Activated CD4-positive, alpha-beta memory T cell treated with anti-CD3 and anti-CD28 coated beads, Interleukin-2, amount 10 ng/mL, durations not matched to agents 7 days and 5 days (primary cell): ENCODE data around the gene METTL25B. TPM values are rescaled to one million over a fixed set of nuclear protein-coding genes. Genes with fewer than 3 reads are reported as not detected.

Source experiments
- CTCF ChIA-PET: fragments of 350-600 bp; sonication (Branson Sonifier 250); formaldehyde crosslinking; loops from one replicate; lab custom pipeline; 2021; ENCODE audit warnings: antibody characterized with exemption, inconsistent platforms; lab: Charles Lee
- POLR2A ChIA-PET: fragments of 350-600 bp; sonication (Branson Sonifier 250); formaldehyde crosslinking; loops from one replicate; lab custom pipeline; 2021; ENCODE audit warnings: antibody characterized with exemption; lab: Charles Lee
- DNase-seq: peaks from one replicate; pipeline ENCODE4 v3.0.0-alpha.2; 2020
- H3K27ac Mint-ChIP-seq: one replicate; pipeline ENCODE4 v1.8.0; 2021; ENCODE audit warnings: mild to moderate bottlenecking, mixed read lengths
- H3K27me3 Mint-ChIP-seq: one replicate; pipeline ENCODE4 v1.8.0; 2021; ENCODE audit warnings: mixed read lengths
- H3K36me3 Mint-ChIP-seq: one replicate; pipeline ENCODE4 v1.8.0; 2021; ENCODE audit warnings: low read depth, mixed read lengths
- H3K4me1 Mint-ChIP-seq: one replicate; pipeline ENCODE4 v1.8.0; 2021; ENCODE audit warnings: mixed read lengths
- H3K4me3 Mint-ChIP-seq: one replicate; pipeline ENCODE4 v1.8.0; 2021; ENCODE audit warnings: mild to moderate bottlenecking, mixed read lengths
- H3K9me3 Mint-ChIP-seq: one replicate; pipeline ENCODE4 v1.8.0; 2021; ENCODE audit warnings: mixed read lengths
- total RNA-seq, 2 experiments: library from RNA; stranded (reverse); gene quantifications; one replicate each; pipeline ENCODE4 v1.2.3, GENCODE V29; 2021

The METTL25B gene
- total RNA-seq, result 10 to 100 TPM; 40.3 to 44.3 TPM

DNA sequence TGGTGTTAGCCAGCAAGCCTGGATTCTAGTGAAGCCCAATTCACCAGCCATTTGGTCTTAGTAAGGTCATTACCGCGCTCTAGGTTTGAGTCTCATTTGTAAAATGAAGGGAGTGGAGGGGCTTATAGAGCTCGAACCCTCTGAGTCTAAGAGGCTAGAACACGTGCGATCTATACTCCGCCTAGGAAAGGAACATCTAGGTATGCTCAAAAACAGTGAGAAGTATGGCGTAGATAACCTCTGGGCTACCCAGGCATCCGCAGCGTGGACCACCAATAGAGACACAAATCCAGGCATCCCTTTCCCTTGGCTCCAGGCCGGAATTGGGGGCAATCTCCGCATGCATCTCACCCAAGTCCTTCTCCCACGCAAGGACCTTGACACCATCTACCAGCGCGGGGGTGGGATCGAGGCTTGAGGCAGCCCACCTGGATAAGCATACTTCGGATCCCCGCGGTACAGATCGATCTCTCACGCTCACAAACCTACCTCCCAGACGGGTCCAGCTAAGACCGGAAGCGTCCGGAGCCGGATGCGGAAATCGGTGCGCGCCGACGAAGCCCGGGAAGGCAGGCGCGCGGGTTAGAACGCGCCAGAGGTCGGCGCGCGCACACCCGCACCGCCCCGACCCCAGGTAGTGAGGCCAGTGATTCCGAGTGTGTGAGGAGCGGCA, at the start of gene METTL25B:
METTL25B (plus strand) TSS at position 544 of the 673 bp plus-strand sequence. CDS start 636 bp downstream, outside the sequence.
- ChIA-PET CTCF (interaction anchor here (0.6 to 6.7 kb wide), 19 partner anchors 14 to 477 kb away, joined by 3 to 212 read pairs (median 27); partner anchors contain the start of genes CRABP2, HDGF, INSRR and MRPL24), POLR2A (interaction anchor here (0.6 to 8.9 kb wide), 28 partner anchors 9 to 271 kb away, joined by 3 to 150 read pairs (median 4); partner anchors contain the start of genes GPATCH4, HDGF, MRPL24 and NTRK1)
- Mint-ChIP-seq H3K4me3 (no peak within 1 kb of the TSS), H3K36me3 (peaks cover 41% of the 10 kb centered on the region), H3K27ac (no peak within 1 kb of the TSS), H3K27me3 (no peaks in the 10 kb centered on the region), H3K4me1 (peaks cover 32% of the 10 kb centered on the region), H3K9me3 (no peaks in the 10 kb centered on the region)
- peak; percentile 84 for DNase-seq

DNA sequence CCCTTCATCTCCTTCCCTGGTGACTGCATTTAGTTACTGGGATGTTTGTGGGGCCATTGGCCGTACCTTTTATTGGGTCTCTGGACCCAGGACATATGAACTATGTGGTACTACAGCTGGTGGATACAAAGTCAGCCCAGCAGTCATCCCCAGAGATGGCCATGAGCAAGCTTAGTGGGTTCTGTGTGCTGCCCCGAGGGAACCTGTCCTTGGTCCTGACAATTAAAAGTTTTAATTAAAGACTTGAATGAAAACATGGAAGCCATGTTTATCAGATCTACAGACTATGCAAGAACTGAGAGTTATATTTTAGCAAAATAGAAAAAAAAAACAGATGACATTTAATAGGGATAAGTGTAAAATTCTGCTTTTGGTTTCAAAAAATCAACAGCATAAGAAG, 48.2 kb upstream of the METTL25B start:
- POLR2A ChIA-PET, result no interaction called here

DNA sequence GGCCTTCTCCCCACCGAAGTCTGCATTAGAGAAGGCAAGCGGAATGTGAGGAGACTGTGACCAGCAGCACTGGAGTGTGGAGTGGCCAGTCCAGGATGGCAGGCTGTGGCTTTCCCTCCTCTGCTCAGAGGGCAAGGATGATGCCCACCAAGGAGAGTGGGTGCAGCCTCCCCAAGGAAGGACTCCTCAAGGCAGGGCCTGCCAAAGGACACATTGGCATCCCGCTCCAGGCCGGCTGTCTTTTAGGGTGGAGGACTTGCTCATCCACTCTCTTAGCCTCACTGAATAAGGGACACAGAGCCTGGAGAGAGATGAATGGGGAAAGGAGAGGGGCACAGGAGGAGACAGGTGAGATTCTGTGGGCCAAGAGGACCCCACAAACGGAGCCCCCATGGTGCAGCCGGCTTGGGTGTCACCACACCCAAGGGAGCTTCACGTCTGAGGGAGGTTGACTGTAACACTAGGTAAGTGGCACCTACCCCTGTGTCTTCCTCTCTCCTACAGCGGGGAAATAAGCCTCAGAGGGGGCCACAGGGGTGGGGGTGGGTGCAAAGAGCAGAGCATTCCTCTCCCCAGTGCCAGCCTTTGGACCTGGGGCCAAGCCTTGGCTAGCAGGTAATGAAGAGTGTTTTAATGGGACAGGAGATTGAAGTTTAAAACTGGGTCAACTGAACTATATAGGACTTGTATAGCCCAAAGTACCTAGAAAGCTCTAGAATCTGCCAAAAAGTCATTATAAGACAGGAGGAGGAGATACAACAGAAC, 46.9 kb upstream of the METTL25B start:
- H3K4me1 Mint-ChIP-seq, result peaks cover 34% of the 10 kb centered on the region
- H3K4me3 Mint-ChIP-seq, result no peak overlapping the region
- no peak overlapping the region for H3K27ac Mint-ChIP-seq
- CTCF ChIA-PET, result interaction anchor here (1.2 to 11.7 kb wide), 6 partner anchors 8 to 57 kb away, joined by 3 to 212 read pairs (median 26); partner anchors contain the start of genes ISG20L2 and METTL25B
- no peaks in the 10 kb centered on the region for H3K9me3 Mint-ChIP-seq
- H3K27me3 Mint-ChIP-seq, result peaks cover 51% of the 10 kb centered on the region
- no peak for DNase-seq
- H3K36me3 Mint-ChIP-seq, result no peaks in the 10 kb centered on the region
- POLR2A ChIA-PET, result interaction anchor here (0.9 kb wide), 1 partner anchor 8 kb away, joined by 3 read pairs; no protein-coding TSS in a partner anchor

More for the DNA sequence above, 48.2 kb upstream of the METTL25B start:
- H3K9me3 Mint-ChIP-seq, result no peaks in the 10 kb centered on the region
- H3K36me3 Mint-ChIP-seq, result no peaks in the 10 kb centered on the region
- H3K4me3 Mint-ChIP-seq, result no peak overlapping the region
- H3K27me3 Mint-ChIP-seq, result peaks cover 61% of the 10 kb centered on the region
- H3K27ac Mint-ChIP-seq, result no peak overlapping the region
- DNase-seq, result no peak
- peaks cover 34% of the 10 kb centered on the region for H3K4me1 Mint-ChIP-seq
- CTCF ChIA-PET, result interaction anchor here (0.6 to 10.7 kb wide), 7 partner anchors 10 to 248 kb away, joined by 3 to 139 read pairs (median 4); no protein-coding TSS in a partner anchor

- CTCF ChIA-PET, result interaction anchor here (1.1 to 11.7 kb wide), 5 partner anchors 8 to 62 kb away, joined by 3 to 212 read pairs (median 8); partner anchors contain the start of genes ISG20L2, METTL25B and MRPL24
- no peak overlapping the region for H3K4me3 Mint-ChIP-seq
- POLR2A ChIA-PET, result interaction anchor here (0.9 kb wide), 1 partner anchor 9 kb away, joined by 3 read pairs; no protein-coding TSS in a partner anchor
- H3K9me3 Mint-ChIP-seq, result no peaks in the 10 kb centered on the region
- H3K27ac Mint-ChIP-seq, result no peak overlapping the region
- H3K4me1 Mint-ChIP-seq, result peaks cover 31% of the 10 kb centered on the region
- DNase-seq, result no peak
- H3K27me3 Mint-ChIP-seq, result peaks cover 49% of the 10 kb centered on the region
- no peaks in the 10 kb centered on the region for H3K36me3 Mint-ChIP-seq
Measured at GRCh38 chr1:156682166-156682890, 45.9 kb upstream of the METTL25B start.

GRCh38 chr1:156684227-156684782, 44.0 kb upstream of the METTL25B start:
- POLR2A ChIA-PET, result interaction anchor here (0.7 to 1.7 kb wide), 4 partner anchors 22 to 67 kb away, joined by 3 to 9 read pairs (median 4); partner anchors contain the start of genes CRABP2, HDGF and METTL25B
- Mint-ChIP-seq H3K9me3 (no peaks in the 10 kb centered on the region), H3K4me1 (peaks cover 22% of the 10 kb centered on the region), H3K27me3 (peaks cover 43% of the 10 kb centered on the region), H3K4me3 (no peak overlapping the region), H3K36me3 (no peaks in the 10 kb centered on the region), H3K27ac (peak overlapping the region; percentile 40)
- CTCF ChIA-PET, result interaction anchor here (0.6 to 11.7 kb wide), 15 partner anchors 8 to 397 kb away, joined by 3 to 212 read pairs (median 5); partner anchors contain the start of genes CRABP2, ISG20L2, METTL25B and NTRK1
- peak; percentile 63 for DNase-seq

DNA sequence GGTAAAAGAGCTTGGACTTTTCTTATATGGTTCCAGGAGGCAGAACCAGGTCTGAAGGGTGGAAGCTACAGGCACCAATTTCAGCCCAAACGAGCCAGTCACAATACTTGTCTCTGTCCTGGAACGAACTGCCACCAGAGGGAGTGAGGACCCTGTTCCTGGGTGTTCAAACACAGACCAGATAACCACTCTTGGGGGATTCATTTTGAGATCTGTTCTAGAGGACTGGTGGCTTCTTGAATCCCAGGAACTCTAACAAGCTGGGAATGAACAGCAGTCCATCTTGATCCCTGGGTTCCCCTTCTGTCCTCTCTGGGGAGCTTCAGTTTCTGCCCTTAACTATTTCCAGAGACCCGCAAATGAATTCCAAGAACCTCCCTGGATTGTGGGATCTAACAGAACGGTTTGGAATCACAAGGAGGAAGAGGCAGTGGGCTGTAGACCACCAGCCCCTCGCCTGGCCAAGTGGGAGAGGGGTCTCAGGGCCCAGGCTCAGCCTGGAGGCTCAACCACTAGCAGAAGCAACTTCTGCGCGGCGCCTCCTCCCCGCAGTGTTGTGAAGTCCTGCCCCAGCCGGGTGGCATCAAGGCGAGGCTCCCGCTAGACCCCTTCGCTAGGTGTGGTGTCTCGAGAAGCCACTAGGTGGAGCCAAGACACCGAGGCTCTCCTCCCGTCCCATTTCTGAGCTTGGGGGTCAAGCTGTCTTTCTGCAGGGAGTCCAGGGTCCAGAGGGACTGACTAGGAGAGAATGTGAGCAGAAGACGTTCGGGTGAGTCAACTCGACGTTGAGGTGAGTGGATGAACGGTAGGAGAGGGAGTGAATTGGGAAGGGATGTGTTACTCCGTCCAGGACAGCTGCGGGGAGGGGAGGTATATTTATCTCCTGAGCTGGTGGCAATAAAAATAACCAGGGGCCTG, 39.0 kb upstream of the METTL25B start:
- peaks cover 21% of the 10 kb centered on the region for H3K4me1 Mint-ChIP-seq
- DNase-seq, result peak; percentile 76
- peaks cover 65% of the 10 kb centered on the region for H3K27me3 Mint-ChIP-seq
- POLR2A ChIA-PET, result interaction anchor here (0.7 to 3.9 kb wide), 9 partner anchors 13 to 119 kb away, joined by 3 to 32 read pairs (median 5); partner anchors contain the start of genes CRABP2, ISG20L2 and METTL25B
- H3K27ac Mint-ChIP-seq, result no peak overlapping the region
- no peaks in the 10 kb centered on the region for H3K36me3 Mint-ChIP-seq
- CTCF ChIA-PET, result interaction anchor here (0.5 to 11.7 kb wide), 45 partner anchors 7 to 270 kb away, joined by 3 to 212 read pairs (median 4); partner anchors contain the start of genes CRABP2, INSRR, ISG20L2 and METTL25B
- H3K4me3 Mint-ChIP-seq, result no peak overlapping the region
- no peaks in the 10 kb centered on the region for H3K9me3 Mint-ChIP-seq

GRCh38 chr1:156689953-156690674, 38.2 kb upstream of the METTL25B start:
- H3K27ac Mint-ChIP-seq, result no peak overlapping the region
- POLR2A ChIA-PET, result interaction anchor here (0.7 to 3.9 kb wide), 9 partner anchors 14 to 118 kb away, joined by 3 to 32 read pairs (median 5); partner anchors contain the start of genes CRABP2, ISG20L2 and METTL25B
- peaks cover 69% of the 10 kb centered on the region for H3K27me3 Mint-ChIP-seq
- H3K36me3 Mint-ChIP-seq, result no peaks in the 10 kb centered on the region
- CTCF ChIA-PET, result interaction anchor here (0.5 to 11.7 kb wide), 41 partner anchors 8 to 269 kb away, joined by 3 to 212 read pairs (median 4); partner anchors contain the start of genes CRABP2, INSRR, ISG20L2 and METTL25B
- DNase-seq, result no peak
- H3K4me1 Mint-ChIP-seq, result peaks cover 15% of the 10 kb centered on the region
- H3K4me3 Mint-ChIP-seq, result no peak overlapping the region
- H3K9me3 Mint-ChIP-seq, result no peaks in the 10 kb centered on the region

DNA sequence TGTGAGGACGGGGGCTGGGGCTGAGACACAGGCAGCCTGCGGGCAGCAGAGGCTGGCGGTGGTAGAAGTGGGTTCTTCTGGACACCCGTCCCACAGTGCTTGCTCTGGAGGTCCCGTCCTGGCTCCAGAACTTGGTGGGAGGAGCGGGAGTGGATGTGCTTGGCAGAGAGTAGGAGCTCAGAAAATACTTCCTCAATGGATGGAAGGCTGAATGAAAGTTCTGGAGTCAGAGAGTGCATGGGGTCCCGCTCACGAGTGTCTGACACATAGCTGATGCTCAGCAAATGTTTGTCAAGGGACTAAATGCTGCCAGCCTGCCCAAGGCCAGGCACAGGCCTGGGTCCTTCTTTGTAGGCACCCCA, 37.6 kb upstream of the METTL25B start:
- Mint-ChIP-seq H3K27me3 (peaks cover 68% of the 10 kb centered on the region), H3K9me3 (no peaks in the 10 kb centered on the region), H3K27ac (no peak overlapping the region), H3K4me3 (no peak overlapping the region), H3K4me1 (peaks cover 15% of the 10 kb centered on the region), H3K36me3 (no peaks in the 10 kb centered on the region)
- no peak for DNase-seq
- ChIA-PET CTCF (interaction anchor here (1.2 to 11.7 kb wide), 18 partner anchors 8 to 268 kb away, joined by 3 to 212 read pairs (median 16); partner anchors contain the start of genes CRABP2, INSRR, ISG20L2 and METTL25B), POLR2A (interaction anchor here (1.2 to 3.9 kb wide), 6 partner anchors 15 to 118 kb away, joined by 3 to 32 read pairs (median 6); partner anchors contain the start of genes CRABP2, ISG20L2 and METTL25B)

GRCh38 chr1:156691191-156691590, 37.1 kb upstream of the METTL25B start:
- Mint-ChIP-seq H3K27ac (no peak overlapping the region), H3K4me3 (no peak overlapping the region), H3K27me3 (peaks cover 68% of the 10 kb centered on the region), H3K9me3 (no peaks in the 10 kb centered on the region), H3K4me1 (peaks cover 15% of the 10 kb centered on the region), H3K36me3 (no peaks in the 10 kb centered on the region)
- no peak for DNase-seq
- CTCF ChIA-PET, result interaction anchor here (1.1 to 11.7 kb wide), 11 partner anchors 9 to 200 kb away, joined by 3 to 212 read pairs (median 26); partner anchors contain the start of genes CRABP2, ISG20L2, METTL25B and NES
- POLR2A ChIA-PET, result interaction anchor here (1.6 to 3.9 kb wide), 4 partner anchors 14 to 61 kb away, joined by 5 to 32 read pairs (median 8); partner anchors contain the start of genes CRABP2, ISG20L2 and METTL25B
